Astrocyte of the hippocampus (primary cell): ENCODE data around the gene NHEJ1.

ENCODE experiments used
- DNase-seq: peaks from one replicate; pipeline ENCODE4 v3.0.0; 2011; ENCODE audit warnings: low read depth, low spot score

Gene NHEJ1

GRCh38 chr2:219182331-219183150, 21.9 kb upstream of the NHEJ1 start:
- no peak for DNase-seq

GRCh38 chr2:219181531-219181930, 20.9 kb upstream of the NHEJ1 start:
- no peak for DNase-seq

- DNase-seq, result no peak
Observed at GRCh38 chr2:219180961-219181360, 20.3 kb upstream of the NHEJ1 start.

GRCh38 chr2:219179601-219180465, 19.2 kb upstream of the NHEJ1 start:
- no peak for DNase-seq

GRCh38 chr2:219178377-219179175, 18.0 kb upstream of the NHEJ1 start:
- peak; percentile 13 for DNase-seq

- peak; percentile 98 for DNase-seq
Observed at GRCh38 chr2:219177552-219178376, 17.1 kb upstream of the NHEJ1 start, which contains the start of gene RETREG2. Gene RETREG2 (plus strand): TSS chr2:219178275. CDS start chr2:219178353, 78 bp downstream.

GRCh38 chr2:219176818-219177551, 16.4 kb upstream of the NHEJ1 start, which contains the start of gene CNPPD1:
Gene CNPPD1 (minus strand): TSS chr2:219176925. CDS start chr2:219176828, 97 bp downstream.
- DNase-seq, result peak; percentile 91

- DNase-seq, result peak; percentile 73
Observed at GRCh38 chr2:219175928-219176817, 15.6 kb upstream of the NHEJ1 start.

GRCh38 chr2:219175486-219175885, 14.9 kb upstream of the NHEJ1 start:
- DNase-seq, result no peak

GRCh38 chr2:219174801-219175200, 14.2 kb upstream of the NHEJ1 start:
- no peak for DNase-seq

- no peak for DNase-seq
Observed at GRCh38 chr2:219174146-219174545, 13.5 kb upstream of the NHEJ1 start.

- DNase-seq, result no peak
Observed at GRCh38 chr2:219173176-219173575, 12.6 kb upstream of the NHEJ1 start.

- no peak for DNase-seq
Observed at GRCh38 chr2:219172231-219173154, 11.9 kb upstream of the NHEJ1 start.

- peak; percentile 76 for DNase-seq
Observed at GRCh38 chr2:219171231-219171651, 10.6 kb upstream of the NHEJ1 start.

GRCh38 chr2:219169930-219170654, 9.5 kb upstream of the NHEJ1 start, which contains the start of gene SLC23A3:
Gene SLC23A3 (minus strand): TSS chr2:219170029. CDS start chr2:219169984, 45 bp downstream.
- no peak for DNase-seq

GRCh38 chr2:219168932-219169331, 8.3 kb upstream of the NHEJ1 start:
- DNase-seq, result no peak

- peak; percentile 40 for DNase-seq
Observed at GRCh38 chr2:219168526-219168925, 7.9 kb upstream of the NHEJ1 start.
